Muscle layer of colon (tissue), 2 donors: ENCODE results near the gene CCM2.

ENCODE experiments used
- H3K27ac ChIP-seq: one replicate; pipeline ENCODE4 v1.7.0; 2013; ENCODE audit warnings: low read depth, mild to moderate bottlenecking, low read length, moderate library complexity
- H3K27me3 ChIP-seq, 2 donors: one replicate each; pipeline ENCODE4 v1.7.0; 2013; ENCODE audit warnings: low read length in 2 of 2, mild to moderate bottlenecking in 2 of 2; ENCODE audit not compliant: insufficient read depth in 2 of 2, control insufficient read depth in 1 of 2
- H3K36me3 ChIP-seq: one replicate; pipeline ENCODE4 v1.7.0; 2013; ENCODE audit warnings: mild to moderate bottlenecking, low read length; ENCODE audit not compliant: insufficient read depth
- H3K4me1 ChIP-seq: one replicate; pipeline ENCODE4 v1.7.0; 2013; ENCODE audit warnings: mild to moderate bottlenecking, low read length; ENCODE audit not compliant: insufficient read depth
- H3K4me3 ChIP-seq, 2 donors: one replicate each; pipeline ENCODE4 v1.7.0; 2013; ENCODE audit warnings: low read length in 2 of 2, low read depth in 1 of 2, mild to moderate bottlenecking in 1 of 2, moderate library complexity in 1 of 2
- H3K9ac ChIP-seq: one replicate; pipeline ENCODE4 v1.7.0; 2013; ENCODE audit warnings: low read length
- H3K9me3 ChIP-seq: one replicate; pipeline ENCODE4 v1.7.0; 2013; ENCODE audit warnings: mild to moderate bottlenecking, low read length
- donor health status: abdominal sarcoma.
- donor health status: Adenocarcinoma of cecum.

CCM2 gene

DNA sequence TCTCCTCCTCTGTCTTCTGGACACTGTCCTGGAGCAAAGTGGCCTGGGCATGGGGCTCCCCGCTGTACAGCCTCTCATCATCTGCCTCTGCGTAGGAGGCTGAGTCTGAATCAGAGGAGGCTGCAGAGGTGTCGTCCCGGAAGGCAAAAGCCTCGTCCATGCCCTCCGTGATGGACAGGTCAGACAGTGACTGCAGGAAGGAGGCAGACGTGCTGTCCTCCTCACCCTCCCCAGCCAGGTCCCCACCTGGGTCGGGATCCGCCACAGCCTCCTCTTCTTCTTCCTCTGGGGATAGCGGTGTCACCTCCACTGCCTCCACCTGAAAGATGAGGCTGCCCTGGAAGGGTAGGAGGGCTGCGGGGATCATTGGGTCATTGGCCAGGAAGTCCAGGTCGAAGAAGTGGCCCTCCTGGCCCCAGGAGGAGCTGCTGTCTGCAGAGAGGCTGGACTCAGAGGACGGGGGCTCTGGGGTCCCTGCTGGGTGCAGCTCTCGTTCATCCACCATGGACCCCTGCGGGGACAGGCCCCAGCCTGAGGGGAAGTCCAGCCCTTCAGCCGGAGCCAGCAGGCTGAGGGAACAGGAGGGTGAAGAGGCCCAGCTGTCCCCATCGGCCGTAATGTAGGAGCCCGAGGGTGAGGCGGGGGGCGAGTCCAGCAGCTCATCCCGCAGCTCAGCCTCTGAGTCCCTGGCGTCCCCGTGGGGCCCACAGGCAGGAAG lies 85.1 kb downstream of the CCM2 start:
- H3K9ac ChIP-seq, result no peak overlapping the region

DNA sequence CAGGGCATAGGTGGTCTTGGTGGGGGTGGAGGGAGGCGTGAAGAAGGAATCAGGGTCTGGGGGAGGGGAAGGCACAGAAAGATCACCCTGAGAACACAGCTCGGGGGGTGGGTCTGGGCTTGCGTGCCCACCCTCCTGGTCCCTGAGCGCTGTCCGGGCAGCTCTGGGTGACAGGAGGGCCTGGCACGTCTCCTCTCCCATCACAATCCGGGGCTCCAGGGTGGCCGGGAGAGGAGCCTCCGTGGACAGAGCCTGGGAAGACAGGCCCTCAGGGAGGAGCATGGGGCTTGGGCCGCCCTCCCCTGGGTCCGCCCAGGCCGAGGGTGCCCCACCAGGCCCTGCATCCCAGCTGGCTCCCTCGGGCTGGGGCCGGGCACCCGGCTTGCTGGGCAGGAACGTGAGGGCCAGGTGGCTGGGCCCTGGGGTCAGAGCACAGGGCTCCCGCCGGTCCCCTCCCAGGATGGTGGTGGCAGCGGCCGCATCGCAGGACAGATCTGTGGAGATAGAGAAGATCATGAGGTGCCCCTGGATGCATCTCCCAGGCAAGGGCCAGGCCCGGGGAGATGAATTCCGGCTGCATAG lies 85.7 kb downstream of the CCM2 start:
- Histone ChIP-seq H3K27me3 (no peaks in the 10 kb centered on the region), H3K4me3 (no peak overlapping the region), H3K4me1 (peaks cover 4% of the 10 kb centered on the region), H3K27ac (no peak overlapping the region), H3K9ac (no peak overlapping the region), H3K9me3 (no peaks in the 10 kb centered on the region), H3K36me3 (peaks cover 6% of the 10 kb centered on the region)

More for the DNA sequence above, 85.1 kb downstream of the CCM2 start:
- no peak overlapping the region for H3K4me3 ChIP-seq
- H3K36me3 ChIP-seq, result peaks cover 6% of the 10 kb centered on the region
- H3K4me1 ChIP-seq, result peaks cover 4% of the 10 kb centered on the region
- H3K9me3 ChIP-seq, result no peaks in the 10 kb centered on the region
- H3K27ac ChIP-seq, result no peak overlapping the region
- no peaks in the 10 kb centered on the region for H3K27me3 ChIP-seq

DNA sequence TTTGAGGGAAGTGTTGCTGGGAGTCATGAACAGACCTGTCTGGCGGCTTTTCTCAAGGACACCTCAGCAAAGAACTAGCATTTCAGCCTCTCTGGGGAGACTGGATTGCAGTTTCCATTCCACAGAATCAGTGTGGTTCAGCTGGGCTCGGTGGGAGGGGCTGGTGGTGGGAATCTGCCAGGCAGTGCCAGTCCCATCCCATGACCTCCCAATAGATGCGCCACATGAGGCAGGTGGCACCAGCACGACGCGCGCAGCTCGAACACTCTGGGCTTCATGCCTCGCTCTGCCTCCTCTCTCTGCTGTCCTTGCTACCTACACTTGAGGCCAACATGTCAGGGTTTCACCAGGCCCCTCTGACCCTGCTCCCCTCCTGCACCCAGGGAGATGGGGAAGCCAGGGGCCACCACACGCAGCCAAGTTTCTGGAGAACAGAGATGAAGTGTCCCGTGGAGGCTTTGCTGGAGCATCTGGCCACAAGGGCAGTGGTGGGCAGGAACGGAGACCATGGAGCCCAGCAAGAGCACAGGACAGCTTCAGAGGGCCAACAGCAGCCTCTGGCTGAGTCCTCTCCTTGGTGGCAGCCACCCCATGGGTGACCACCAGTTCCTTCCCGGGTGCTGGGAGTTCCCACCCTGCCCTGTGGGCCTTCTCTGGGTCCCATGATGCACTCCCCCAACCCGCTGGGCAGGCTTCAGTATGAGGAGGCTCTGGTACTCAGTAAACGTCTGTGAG lies 86.5 kb downstream of the CCM2 start:
- peaks cover 4% of the 10 kb centered on the region for H3K4me1 ChIP-seq
- H3K9ac ChIP-seq, result no peak overlapping the region
- H3K4me3 ChIP-seq, result no peak overlapping the region
- no peak overlapping the region for H3K27ac ChIP-seq
- no peaks in the 10 kb centered on the region for H3K27me3 ChIP-seq
- peaks cover 6% of the 10 kb centered on the region for H3K36me3 ChIP-seq
- H3K9me3 ChIP-seq, result no peaks in the 10 kb centered on the region

GRCh38 chr7:45087301-45088145 lies 87.5 kb downstream of the CCM2 start:
- Histone ChIP-seq H3K4me1 (peaks cover 4% of the 10 kb centered on the region), H3K4me3 (peak overlapping the region in 1 of 2 donors; percentile 58), H3K9me3 (no peaks in the 10 kb centered on the region), H3K36me3 (peaks cover 6% of the 10 kb centered on the region), H3K9ac (no peak overlapping the region), H3K27ac (peak overlapping the region; percentile 52), H3K27me3 (no peaks in the 10 kb centered on the region)

DNA sequence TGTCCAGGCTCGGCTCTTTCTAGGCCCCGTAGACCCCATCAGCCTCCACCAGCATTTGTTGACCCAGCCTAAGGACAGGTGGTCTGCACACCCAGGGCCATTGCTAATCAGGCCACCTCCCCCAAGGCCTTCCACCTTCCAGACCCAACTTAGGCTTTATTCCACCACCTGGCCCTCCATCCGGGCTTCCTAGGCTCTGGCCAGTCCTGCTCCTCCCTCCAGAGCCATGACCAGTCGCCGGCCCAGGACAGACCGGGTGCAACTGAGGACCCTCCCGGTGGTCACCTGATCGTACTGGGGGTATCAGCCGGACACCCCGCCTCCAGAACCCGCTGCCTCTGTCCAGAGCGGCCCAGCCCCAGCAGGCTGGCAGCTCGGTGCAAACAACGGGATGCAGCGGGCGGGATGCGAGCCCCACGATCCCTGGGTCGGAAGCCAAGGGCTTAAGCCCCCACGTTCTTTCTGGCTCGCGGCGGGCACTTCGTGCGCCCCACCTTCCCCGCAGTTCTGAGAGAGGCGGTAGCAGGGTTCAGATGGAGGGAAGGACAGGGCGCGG lies 88.2 kb downstream of the CCM2 start:
- peak overlapping the region; percentile 52 for H3K27ac ChIP-seq

GRCh38 chr7:45088821-45089340 lies 88.9 kb downstream of the CCM2 start, which contains the start of gene NACAD:
NACAD (minus strand) TSS chr7:45088969; CDS start chr7:45088894, 75 bp downstream.
- peak within 1 kb of the TSS; percentile 27 for H3K9ac ChIP-seq
- peak within 1 kb of the TSS; percentile 52 for H3K27ac ChIP-seq
- H3K4me3 ChIP-seq, result peak within 1 kb of the TSS; percentile 58 to 62

More for the DNA sequence above, 88.2 kb downstream of the CCM2 start:
- Histone ChIP-seq H3K4me3 (peak overlapping the region; percentile 58 to 62), H3K4me1 (peaks cover 4% of the 10 kb centered on the region), H3K36me3 (peaks cover 6% of the 10 kb centered on the region), H3K9me3 (no peaks in the 10 kb centered on the region), H3K9ac (no peak overlapping the region), H3K27me3 (no peaks in the 10 kb centered on the region)

DNA sequence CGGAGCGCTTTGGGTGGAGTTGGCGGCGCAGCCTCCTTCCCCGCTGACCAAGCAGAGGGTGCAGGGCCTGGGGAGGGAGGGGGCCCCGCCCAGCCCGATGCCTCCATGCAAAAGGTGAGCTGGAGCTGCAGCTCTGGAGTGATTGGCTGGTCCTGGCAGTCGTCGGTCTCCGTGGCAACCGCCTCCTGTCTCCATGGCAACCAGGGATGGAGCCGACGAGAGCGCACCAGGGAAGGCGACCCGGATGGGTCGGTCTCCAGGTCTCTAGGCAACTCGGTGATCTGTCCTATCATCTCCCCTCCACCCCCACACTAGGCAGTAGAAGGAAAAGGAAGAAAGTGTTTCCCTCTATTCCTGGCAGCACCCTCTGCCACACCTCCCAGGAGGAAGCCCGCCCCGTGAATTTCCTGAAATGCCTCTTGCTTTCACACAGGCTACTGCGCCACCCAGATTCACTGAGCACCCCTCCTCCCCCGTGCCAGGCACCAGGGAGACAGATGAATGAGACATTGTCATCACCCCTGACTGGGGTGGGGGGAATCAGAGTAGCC lies 89.4 kb downstream of the CCM2 start:
- H3K4me3 ChIP-seq, result peak overlapping the region; percentile 58 to 62
- H3K27me3 ChIP-seq, result no peaks in the 10 kb centered on the region
- peak overlapping the region; percentile 22 for H3K27ac ChIP-seq
- H3K4me1 ChIP-seq, result peaks cover 4% of the 10 kb centered on the region
- H3K9ac ChIP-seq, result peak overlapping the region; percentile 27
- peaks cover 6% of the 10 kb centered on the region for H3K36me3 ChIP-seq
- H3K9me3 ChIP-seq, result no peaks in the 10 kb centered on the region

More at GRCh38 chr7:45088821-45089340, 88.9 kb downstream of the CCM2 start, which contains the start of gene NACAD:
- Histone ChIP-seq H3K9me3 (no peaks in the 10 kb centered on the region), H3K36me3 (peaks cover 6% of the 10 kb centered on the region), H3K4me1 (peaks cover 4% of the 10 kb centered on the region), H3K27me3 (no peaks in the 10 kb centered on the region)

GRCh38 chr7:45092100-45092930 lies 92.3 kb downstream of the CCM2 start:
- no peaks in the 10 kb centered on the region for H3K9me3 ChIP-seq
- no peak overlapping the region for H3K4me3 ChIP-seq
- H3K36me3 ChIP-seq, result no peaks in the 10 kb centered on the region
- no peaks in the 10 kb centered on the region for H3K27me3 ChIP-seq
- H3K27ac ChIP-seq, result no peak overlapping the region
- H3K4me1 ChIP-seq, result peaks cover 4% of the 10 kb centered on the region
- H3K9ac ChIP-seq, result no peak overlapping the region

- H3K36me3 ChIP-seq, result peaks cover 4% of the 10 kb centered on the region
- no peak overlapping the region for H3K9ac ChIP-seq
- H3K9me3 ChIP-seq, result no peaks in the 10 kb centered on the region
- H3K27ac ChIP-seq, result no peak overlapping the region
- no peaks in the 10 kb centered on the region for H3K27me3 ChIP-seq
- peaks cover 4% of the 10 kb centered on the region for H3K4me1 ChIP-seq
- no peak overlapping the region for H3K4me3 ChIP-seq
Measured at GRCh38 chr7:45092931-45093235, 92.9 kb downstream of the CCM2 start.
